ENCODE measurements around the gene RBM33.

Gene RBM33

GRCh38 chr7:155749578-155749977 lies 105.1 kb downstream of the RBM33 start:
- Histone ChIP-seq H3K79me2 (ENCODE audit: insufficient read depth, low read depth) (peaks cover 83% of the 10 kb centered on the region), H4K20me1 (ENCODE audit: insufficient read depth) (peaks cover 17% of the 10 kb centered on the region; the same call in 1 of the 2 replicates), H3K4me1 (ENCODE audit: low read depth, poor library complexity, severe bottlenecking) (peaks cover 51% of the 10 kb centered on the region), H3K36me3 (ENCODE audit: insufficient read depth) (peaks cover 9% of the 10 kb centered on the region), H3K9ac (no peak overlapping the region), H2AFZ (ENCODE audit: low read depth) (no peak overlapping the region), H3K27me3 (ENCODE audit: insufficient read depth, low read depth) (no peaks in the 10 kb centered on the region), H3K27ac (no peak overlapping the region), H3K4me3 (IDR thresholded peaks at IDR 0.05; ENCODE audit: insufficient read depth, low read depth, low read length) (no peak overlapping the region), H3K4me2 (no peak overlapping the region)
- no peak for TF ChIP-seq CTCF (conservative IDR thresholded peaks at IDR 0.05; ENCODE audit: low read depth, low read length)

- peaks cover 42% of the 10 kb centered on the region for H3K4me1 ChIP-seq (ENCODE audit: low read depth, poor library complexity, severe bottlenecking)
- no peak overlapping the region for H3K4me3 ChIP-seq (IDR thresholded peaks at IDR 0.05; ENCODE audit: insufficient read depth, low read depth, low read length)
- no peak overlapping the region for H2AFZ ChIP-seq (ENCODE audit: low read depth)
- TF ChIP-seq CTCF (conservative IDR thresholded peaks at IDR 0.05; ENCODE audit: low read depth, low read length) = no peak
- no peak overlapping the region for H3K9ac ChIP-seq
- peaks cover 6% of the 10 kb centered on the region for H3K36me3 ChIP-seq (ENCODE audit: insufficient read depth)
- no peak overlapping the region for H3K27ac ChIP-seq
- no peak overlapping the region for H3K4me2 ChIP-seq
- H4K20me1 ChIP-seq (ENCODE audit: insufficient read depth) = peaks cover 17% of the 10 kb centered on the region; the same call in 1 of the 2 replicates
- no peaks in the 10 kb centered on the region for H3K27me3 ChIP-seq (ENCODE audit: insufficient read depth, low read depth)
- H3K79me2 ChIP-seq (ENCODE audit: insufficient read depth, low read depth) = peaks cover 86% of the 10 kb centered on the region
Observed at GRCh38 chr7:155750255-155751125, 106.0 kb downstream of the RBM33 start.

- Histone ChIP-seq H3K27me3 (ENCODE audit: insufficient read depth, low read depth) (no peaks in the 10 kb centered on the region), H4K20me1 (ENCODE audit: insufficient read depth) (peaks cover 16% of the 10 kb centered on the region; the same call in 1 of the 2 replicates), H3K79me2 (ENCODE audit: insufficient read depth, low read depth) (peaks cover 95% of the 10 kb centered on the region), H3K4me1 (ENCODE audit: low read depth, poor library complexity, severe bottlenecking) (peaks cover 32% of the 10 kb centered on the region), H2AFZ (ENCODE audit: low read depth) (no peak overlapping the region), H3K36me3 (ENCODE audit: insufficient read depth) (no peaks in the 10 kb centered on the region), H3K4me3 (IDR thresholded peaks at IDR 0.05; ENCODE audit: insufficient read depth, low read depth, low read length) (no peak overlapping the region), H3K4me2 (no peak overlapping the region), H3K9ac (no peak overlapping the region), H3K27ac (no peak overlapping the region)
- TF ChIP-seq CTCF (conservative IDR thresholded peaks at IDR 0.05; ENCODE audit: low read depth, low read length) = no peak
Observed at GRCh38 chr7:155751409-155751808, 106.9 kb downstream of the RBM33 start.

GRCh38 chr7:155752756-155753445 lies 108.4 kb downstream of the RBM33 start:
- Histone ChIP-seq H3K9ac (no peak overlapping the region), H4K20me1 (ENCODE audit: insufficient read depth) (peaks cover 13% of the 10 kb centered on the region; the same call in 1 of the 2 replicates), H3K27ac (no peak overlapping the region), H3K27me3 (ENCODE audit: insufficient read depth, low read depth) (no peaks in the 10 kb centered on the region), H3K79me2 (ENCODE audit: insufficient read depth, low read depth) (peaks cover 96% of the 10 kb centered on the region), H3K4me1 (ENCODE audit: low read depth, poor library complexity, severe bottlenecking) (peaks cover 21% of the 10 kb centered on the region), H3K4me3 (IDR thresholded peaks at IDR 0.05; ENCODE audit: insufficient read depth, low read depth, low read length) (no peak overlapping the region), H3K36me3 (ENCODE audit: insufficient read depth) (no peaks in the 10 kb centered on the region), H3K4me2 (no peak overlapping the region), H2AFZ (ENCODE audit: low read depth) (no peak overlapping the region)
- no peak for TF ChIP-seq CTCF (conservative IDR thresholded peaks at IDR 0.05; ENCODE audit: low read depth, low read length)

All from KMS-11 (cell line).